ENCODE measurements around the gene FRMD4B.
A peak's percentile ranks its signal among the peaks of the same experiment; 100 is the strongest.

The FRMD4B gene

GRCh38 chr3:69385723-69386555 lies at the start of gene FRMD4B:
Gene FRMD4B (minus strand): TSS chr3:69386088. CDS start chr3:69385989, 99 bp downstream.
- peak; percentile 71 for DNase-seq

- DNase-seq = no peak
These were observed 48.1 kb upstream of the FRMD4B start for GRCh38 chr3:69433969-69434325.

GRCh38 chr3:69433121-69433968 lies 47.5 kb upstream of the FRMD4B start:
- no peak for DNase-seq

GRCh38 chr3:69428657-69429255 lies 42.9 kb upstream of the FRMD4B start:
- no peak for DNase-seq

- DNase-seq = no peak
These were observed 41.0 kb upstream of the FRMD4B start for GRCh38 chr3:69426967-69427304.

- no peak for DNase-seq
These were observed 40.5 kb upstream of the FRMD4B start for GRCh38 chr3:69426291-69426966.

GRCh38 chr3:69425249-69425648 lies 39.4 kb upstream of the FRMD4B start:
- no peak for DNase-seq

- no peak for DNase-seq
These were observed 37.7 kb upstream of the FRMD4B start for GRCh38 chr3:69423463-69424155.

GRCh38 chr3:69422751-69423150 lies 36.9 kb upstream of the FRMD4B start:
- no peak for DNase-seq

- DNase-seq = no peak
These were observed 35.1 kb upstream of the FRMD4B start for GRCh38 chr3:69420781-69421520.

GRCh38 chr3:69419276-69419675 lies 33.4 kb upstream of the FRMD4B start:
- DNase-seq = no peak

GRCh38 chr3:69417541-69418078 lies 31.7 kb upstream of the FRMD4B start:
- no peak for DNase-seq

- no peak for DNase-seq
These were observed 27.8 kb upstream of the FRMD4B start for GRCh38 chr3:69413551-69414207.

GRCh38 chr3:69411346-69411745 lies 25.5 kb upstream of the FRMD4B start:
- DNase-seq = no peak

GRCh38 chr3:69410301-69410700 lies 24.4 kb upstream of the FRMD4B start:
- peak; percentile 72 for DNase-seq

- DNase-seq = no peak
These were observed 23.9 kb upstream of the FRMD4B start for GRCh38 chr3:69409831-69410230.

GRCh38 chr3:69409011-69409410 lies 23.1 kb upstream of the FRMD4B start:
- DNase-seq = no peak

GRCh38 chr3:69408542-69408941 lies 22.7 kb upstream of the FRMD4B start:
- no peak for DNase-seq

GRCh38 chr3:69407908-69408307 lies 22.0 kb upstream of the FRMD4B start:
- no peak for DNase-seq

GRCh38 chr3:69406163-69406562 lies 20.3 kb upstream of the FRMD4B start:
- no peak for DNase-seq

- no peak for DNase-seq
These were observed 19.2 kb upstream of the FRMD4B start for GRCh38 chr3:69405067-69405466.
